Spleen (tissue), 7 donors: ENCODE data around the gene BRAF.

Experiments used
- CTCF ChIP-seq, 11 experiments: fragments of 200-600 bp in 7 of 11; fragments of 450-650 bp in 4 of 11; sonication (generic) in 4 of 11; IDR thresholded peaks in 8 of 11; conservative IDR thresholded peaks in 3 of 11; 1 replicate in 7 of 11; 2 replicates in 4 of 11; pipeline versions ENCODE4 v1.4.0 to v1.8.0; 2016 to 2021; ENCODE audit warnings: antibody characterized with exemption in 11 of 11, inconsistent platforms in 4 of 11, mild to moderate bottlenecking in 1 of 11
- POLR2A ChIP-seq, 3 donors: fragments of 450-650 bp; IDR thresholded peaks; one replicate each; pipeline ENCODE4 v1.5.1; 2017; ENCODE audit warnings: antibody characterized with exemption in 3 of 3, mild to moderate bottlenecking in 1 of 3
- donor health status: DM: no; HTN: no; CAD: no; lungs with moderate emphysema.
- donor health status: DM: no; HTN: no; CAD: no.
- donor health status: DM: no; HTN: no; CAD: no.

DNA sequence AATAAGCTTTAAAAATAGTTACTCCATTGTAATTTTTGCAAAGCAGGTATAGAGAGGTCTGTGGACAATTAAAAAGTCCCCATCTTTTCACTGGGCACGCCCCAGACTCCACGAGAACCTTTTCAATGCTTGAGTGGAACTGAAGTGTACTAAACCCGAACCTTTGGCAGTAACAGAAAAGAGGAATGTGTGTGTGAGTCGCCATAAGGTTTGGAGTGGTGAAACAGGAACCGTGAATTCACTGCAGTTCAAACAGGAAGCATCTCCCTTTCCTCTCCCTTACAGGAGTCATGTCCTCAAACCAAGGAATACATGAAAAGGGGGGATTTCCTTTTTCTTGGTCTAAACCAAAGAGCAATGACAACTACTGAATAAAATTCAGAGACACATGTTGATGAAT, 205.0 kb downstream of the BRAF start:
- TF ChIP-seq CTCF (IDR thresholded peaks at IDR 0.05 in 8 of 11, conservative IDR thresholded peaks at IDR 0.05 in 3 of 11) (no peak), POLR2A (IDR thresholded peaks at IDR 0.05) (no peak)
